Fibroblast of lung (primary cell): ENCODE measurements around the gene PRKCH. TPM values are rescaled to one million over a fixed set of nuclear protein-coding genes. Genes with fewer than 3 reads are reported as not detected.
A peak's percentile ranks its signal among the peaks of the same experiment; 100 is the strongest.

Experiments used
- DNase-seq, 2 donors: peaks; one replicate each; pipeline versions ENCODE4 v3.0.0 to v3.0.0-alpha.2; 2010; ENCODE audit warnings: low read depth in 2 of 2
- H2AFZ ChIP-seq: 2 replicates; pipeline ENCODE4 v1.5.1; 2012; ENCODE audit warnings: low read length, control low read depth, inconsistent platforms
- H3K27ac ChIP-seq: 2 replicates; pipeline ENCODE4 v1.5.1; 2011; ENCODE audit warnings: low read length, control low read depth; ENCODE audit not compliant: insufficient read depth
- H3K27me3 ChIP-seq: 2 replicates; pipeline ENCODE4 v1.5.1; 2011; ENCODE audit warnings: mild to moderate bottlenecking, low read length; ENCODE audit not compliant: control insufficient read depth, insufficient read depth
- H3K36me3 ChIP-seq: 2 replicates; pipeline ENCODE4 v1.5.1; 2011; ENCODE audit warnings: low read length; ENCODE audit not compliant: control insufficient read depth, insufficient read depth
- H3K4me1 ChIP-seq: 2 replicates; pipeline ENCODE4 v1.5.1; 2011; ENCODE audit warnings: low read length; ENCODE audit not compliant: control insufficient read depth, insufficient read depth; ENCODE audit errors: extremely low read depth
- H3K4me2 ChIP-seq: 2 replicates; pipeline ENCODE4 v1.5.1; 2011; ENCODE audit warnings: low read length, control low read depth; ENCODE audit not compliant: insufficient read depth; ENCODE audit errors: extremely low read depth
- H3K4me3 ChIP-seq, 4 experiments: fragments of 200-600 bp in 1 of 4; sonication (generic) in 1 of 4; replicated peaks in 1 of 4; 2 replicates each; pipeline ENCODE4 v1.5.1; 2011 to 2016; ENCODE audit warnings: low read length in 4 of 4, low read depth in 3 of 4, mild to moderate bottlenecking in 3 of 4, control low read depth in 2 of 4, inconsistent platforms in 1 of 4, mixed read lengths in 1 of 4; ENCODE audit not compliant: insufficient read depth in 1 of 4; ENCODE audit errors: control extremely low read depth in 1 of 4
- H3K79me2 ChIP-seq: 2 replicates; pipeline ENCODE4 v1.5.1; 2012; ENCODE audit warnings: mild to moderate bottlenecking, low read length, inconsistent platforms; ENCODE audit not compliant: control insufficient read depth, insufficient read depth
- H3K9ac ChIP-seq: 2 replicates; pipeline ENCODE4 v1.5.1; 2011; ENCODE audit warnings: mild to moderate bottlenecking, low read length, control low read depth; ENCODE audit not compliant: insufficient read depth
- H3K9me3 ChIP-seq: 2 replicates; pipeline ENCODE4 v1.5.1; 2012; ENCODE audit warnings: low read depth, low read length; ENCODE audit not compliant: control insufficient read depth, insufficient read depth
- H4K20me1 ChIP-seq: 2 replicates; pipeline ENCODE4 v1.5.1; 2011; ENCODE audit warnings: low read length; ENCODE audit not compliant: control insufficient read depth, insufficient read depth; ENCODE audit errors: extremely low read depth
- EZH2 ChIP-seq: IDR thresholded peaks from 2 replicates; pipeline ENCODE4 v1.5.1; 2012; ENCODE audit warnings: low read length, control low read depth, mild to moderate bottlenecking; ENCODE audit errors: missing control alignments
- polyA plus RNA-seq, 2 donors: library from polyadenylated mRNA; depleted of rRNA in 1 of 2; stranded (reverse) in 1 of 2; unstranded in 1 of 2; fragments of >200 nt; gene quantifications; 2 replicates each; pipeline ENCODE4 v1.2.1, GENCODE V29; 2011 to 2012; ENCODE audit warnings: missing spikeins in 1 of 2
- total RNA-seq: library from RNA; depleted of rRNA; stranded (reverse); fragments of >200 nt; gene quantifications from 2 replicates; pipeline ENCODE4 v1.2.1, GENCODE V29; 2014
- TF ChIP-seq, protein P1 (sequence below), 2 donors: IDR thresholded peaks in 1 of 2; conservative IDR thresholded peaks in 1 of 2; 1 replicate in 1 of 2; 2 replicates in 1 of 2; pipeline ENCODE4 v1.5.1; 2011 to 2012; ENCODE audit warnings: low read length in 2 of 2, control low read depth in 1 of 2, inconsistent platforms in 1 of 2, low read depth in 1 of 2, mild to moderate bottlenecking in 1 of 2

Gene PRKCH
- total and polyA plus RNA-seq, 2 donors (not counting 1 experiment from before 2014, with no cell fraction given), result 2.9 to 5.4 TPM

GRCh38 chr14:61505815-61506809 is 184.7 kb downstream of the PRKCH start:
- Histone ChIP-seq H3K4me1 (no peaks in the 10 kb centered on the region), H2AFZ (no peak overlapping the region), H3K27ac (no peak overlapping the region), H3K27me3 (no peaks in the 10 kb centered on the region), H3K4me3 (no peak overlapping the region), H3K36me3 (no peaks in the 10 kb centered on the region), H3K79me2 (no peaks in the 10 kb centered on the region), H3K4me2 (no peak overlapping the region), H3K9ac (no peak overlapping the region), H4K20me1 (no peaks in the 10 kb centered on the region), H3K9me3 (no peaks in the 10 kb centered on the region)
- DNase-seq, result peak; percentile 68 to 97
- no peak for TF ChIP-seq EZH2
- TF ChIP-seq, protein P1, sequence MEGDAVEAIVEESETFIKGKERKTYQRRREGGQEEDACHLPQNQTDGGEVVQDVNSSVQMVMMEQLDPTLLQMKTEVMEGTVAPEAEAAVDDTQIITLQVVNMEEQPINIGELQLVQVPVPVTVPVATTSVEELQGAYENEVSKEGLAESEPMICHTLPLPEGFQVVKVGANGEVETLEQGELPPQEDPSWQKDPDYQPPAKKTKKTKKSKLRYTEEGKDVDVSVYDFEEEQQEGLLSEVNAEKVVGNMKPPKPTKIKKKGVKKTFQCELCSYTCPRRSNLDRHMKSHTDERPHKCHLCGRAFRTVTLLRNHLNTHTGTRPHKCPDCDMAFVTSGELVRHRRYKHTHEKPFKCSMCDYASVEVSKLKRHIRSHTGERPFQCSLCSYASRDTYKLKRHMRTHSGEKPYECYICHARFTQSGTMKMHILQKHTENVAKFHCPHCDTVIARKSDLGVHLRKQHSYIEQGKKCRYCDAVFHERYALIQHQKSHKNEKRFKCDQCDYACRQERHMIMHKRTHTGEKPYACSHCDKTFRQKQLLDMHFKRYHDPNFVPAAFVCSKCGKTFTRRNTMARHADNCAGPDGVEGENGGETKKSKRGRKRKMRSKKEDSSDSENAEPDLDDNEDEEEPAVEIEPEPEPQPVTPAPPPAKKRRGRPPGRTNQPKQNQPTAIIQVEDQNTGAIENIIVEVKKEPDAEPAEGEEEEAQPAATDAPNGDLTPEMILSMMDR (conservative IDR thresholded peaks at IDR 0.05 in 1 of 2, IDR thresholded peaks at IDR 0.05 in 1 of 2; ENCODE audit: low read depth in 1 of 2, low read length in 2 of 2), result no peak

DNA sequence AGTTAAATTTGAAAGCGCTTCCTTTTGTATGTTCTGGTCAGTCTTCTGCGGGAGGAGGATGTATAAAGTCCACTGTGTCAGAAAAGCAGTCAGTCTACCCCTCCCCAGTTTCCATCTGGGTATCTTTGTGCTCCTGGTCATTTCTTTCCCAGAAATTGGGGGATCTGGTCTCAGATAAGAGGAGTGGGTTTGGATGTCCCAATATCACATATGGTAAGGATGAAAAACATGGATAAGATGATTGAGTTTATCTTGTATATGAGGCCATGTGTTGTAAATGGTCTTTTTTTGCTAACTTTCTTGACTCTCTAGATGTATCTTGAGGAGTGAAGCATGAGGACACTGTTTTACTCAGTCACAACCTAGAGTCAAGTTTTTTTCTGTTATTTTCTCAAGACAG is 187.1 kb downstream of the PRKCH start:
- H3K4me1 ChIP-seq, result peaks cover 2% of the 10 kb centered on the region
- H3K9ac ChIP-seq, result no peak overlapping the region
- no peak for TF ChIP-seq EZH2
- TF ChIP-seq, protein P1 (conservative IDR thresholded peaks at IDR 0.05 in 1 of 2, IDR thresholded peaks at IDR 0.05 in 1 of 2; ENCODE audit: low read depth in 1 of 2, low read length in 2 of 2), result no peak
- H3K4me3 ChIP-seq, result no peak overlapping the region
- no peaks in the 10 kb centered on the region for H4K20me1 ChIP-seq
- DNase-seq, result no peak
- no peaks in the 10 kb centered on the region for H3K9me3 ChIP-seq
- H3K36me3 ChIP-seq, result no peaks in the 10 kb centered on the region
- no peaks in the 10 kb centered on the region for H3K27me3 ChIP-seq
- no peak overlapping the region for H2AFZ ChIP-seq
- no peak overlapping the region for H3K27ac ChIP-seq
- no peak overlapping the region for H3K4me2 ChIP-seq
- no peaks in the 10 kb centered on the region for H3K79me2 ChIP-seq

DNA sequence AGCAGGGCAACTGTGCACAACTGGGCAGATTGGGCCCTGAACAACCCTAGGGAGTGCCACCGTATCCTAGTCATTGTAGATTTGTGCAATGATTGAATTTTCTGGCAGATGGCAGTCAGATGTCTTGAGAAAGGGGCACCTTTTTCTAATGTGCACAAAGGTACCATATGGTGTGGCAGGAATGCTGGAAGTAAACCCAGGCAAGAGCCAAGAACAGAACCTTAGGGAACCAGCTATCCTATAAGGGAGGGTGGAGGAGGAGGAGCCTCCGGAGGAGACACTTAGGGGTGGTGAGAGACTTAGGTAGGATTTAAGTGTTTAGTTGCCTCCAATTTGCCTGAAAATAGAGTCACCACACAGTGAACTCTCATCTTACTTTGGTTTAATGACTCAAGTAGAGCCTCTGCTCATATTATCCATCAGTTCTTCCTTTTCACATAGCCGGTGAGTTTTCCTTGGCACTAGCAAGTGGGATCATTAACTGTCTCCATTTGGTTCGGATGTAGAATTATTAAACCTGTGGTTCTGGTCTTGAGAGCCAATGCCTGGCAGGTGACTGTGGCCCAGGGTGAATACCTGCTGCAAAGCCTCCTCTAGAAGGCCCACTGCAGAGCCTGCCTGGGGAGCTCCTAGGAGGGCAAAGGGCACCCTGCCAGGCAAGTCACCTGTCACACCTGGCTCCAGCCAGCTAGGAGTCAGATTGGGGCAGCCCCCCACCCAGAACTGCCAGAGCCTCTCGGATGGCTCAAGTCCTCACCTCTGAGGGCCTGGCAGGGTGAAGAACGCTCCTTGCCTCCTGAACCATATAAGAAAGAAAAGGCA is 189.6 kb downstream of the PRKCH start:
- no peaks in the 10 kb centered on the region for H3K27me3 ChIP-seq
- no peaks in the 10 kb centered on the region for H3K9me3 ChIP-seq
- TF ChIP-seq, protein P1 (conservative IDR thresholded peaks at IDR 0.05 in 1 of 2, IDR thresholded peaks at IDR 0.05 in 1 of 2; ENCODE audit: low read depth in 1 of 2, low read length in 2 of 2), result no peak
- TF ChIP-seq EZH2, result no peak
- H3K4me3 ChIP-seq, result no peak overlapping the region
- H4K20me1 ChIP-seq, result no peaks in the 10 kb centered on the region
- H3K36me3 ChIP-seq, result no peaks in the 10 kb centered on the region
- H2AFZ ChIP-seq, result no peak overlapping the region
- no peak overlapping the region for H3K4me2 ChIP-seq
- H3K27ac ChIP-seq, result no peak overlapping the region
- DNase-seq, result no peak
- H3K9ac ChIP-seq, result no peak overlapping the region
- no peaks in the 10 kb centered on the region for H3K79me2 ChIP-seq
- peaks cover 7% of the 10 kb centered on the region for H3K4me1 ChIP-seq
